Neural crest cell (in vitro differentiated cells): ENCODE results near the gene MEGF11. TPM values are rescaled to one million over a fixed set of nuclear protein-coding genes. Genes with fewer than 3 reads are reported as not detected.

Source experiments
- DNase-seq: peaks from one replicate; pipeline ENCODE4 v3.0.0; 2021; ENCODE audit warnings: low read depth, mixed read lengths, low spot score
- H3K27ac Mint-ChIP-seq: one replicate; pipeline ENCODE4 v1.8.0; 2021; ENCODE audit warnings: mild to moderate bottlenecking, mixed read lengths; ENCODE audit not compliant: unreplicated experiment
- H3K27me3 Mint-ChIP-seq: 2 replicates; pipeline ENCODE4 v1.8.0; 2021; ENCODE audit warnings: low read depth, mild to moderate bottlenecking, mixed read lengths
- H3K36me3 Mint-ChIP-seq: 2 replicates; pipeline ENCODE4 v1.8.0; 2021; ENCODE audit warnings: low read depth, mild to moderate bottlenecking, mixed read lengths
- H3K4me1 Mint-ChIP-seq: 2 replicates; pipeline ENCODE4 v1.8.0; 2021; ENCODE audit warnings: mixed read lengths
- H3K4me3 Mint-ChIP-seq: one replicate; pipeline ENCODE4 v1.8.0; 2021; ENCODE audit warnings: mild to moderate bottlenecking, mixed read lengths
- H3K9me3 Mint-ChIP-seq: 2 replicates; pipeline ENCODE4 v1.8.0; 2021; ENCODE audit warnings: mixed read lengths
- total RNA-seq: library from RNA; stranded (reverse); gene quantifications from 2 replicates; pipeline ENCODE4 v1.2.1, GENCODE V29; 2021
- TF ChIP-seq, protein P1 (sequence below): fragments of 200-600 bp; sonication (generic); conservative IDR thresholded peaks from 2 replicates; pipeline ENCODE4 v1.5.0; 2021; ENCODE audit warnings: antibody characterized with exemption, mild to moderate bottlenecking

MEGF11 gene
- total RNA-seq, 1 donor from 2014 or later: 0.49 TPM

DNA sequence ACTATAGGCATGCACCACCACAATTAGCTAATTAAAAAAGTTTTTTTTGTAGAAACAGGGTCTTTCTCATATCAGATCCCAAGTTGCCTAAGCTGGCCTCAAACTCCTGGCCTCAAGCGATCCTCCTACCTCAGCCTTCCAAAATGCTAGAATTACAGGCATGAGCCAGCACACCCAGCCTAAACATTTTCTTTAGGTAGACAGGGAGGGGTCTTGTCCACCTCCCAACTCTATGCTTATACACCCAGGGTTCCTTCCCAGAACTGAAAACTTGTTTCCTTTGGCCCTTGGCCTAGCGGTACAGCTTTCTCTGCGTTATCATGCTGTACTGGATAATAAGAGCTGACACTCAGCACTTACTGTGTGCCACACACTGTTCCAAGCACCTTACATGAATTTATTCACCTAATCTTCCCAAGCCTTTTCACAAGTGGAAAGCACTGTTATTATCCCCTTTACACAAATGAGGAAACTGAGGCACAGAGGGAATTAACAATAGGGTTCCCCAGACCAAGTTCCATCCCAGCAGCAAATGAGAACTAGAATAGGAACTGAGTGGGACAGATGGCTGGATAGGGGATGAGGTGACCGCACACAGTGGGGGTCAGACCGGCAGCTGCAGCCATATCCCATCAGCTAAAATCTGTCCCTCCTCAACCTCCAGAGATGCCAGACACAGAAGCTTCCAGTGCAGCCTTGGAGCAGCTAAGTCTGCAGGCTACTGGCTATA is 150.8 kb downstream of the MEGF11 start:
- H3K27ac Mint-ChIP-seq: no peak overlapping the region
- no peaks in the 10 kb centered on the region for H3K36me3 Mint-ChIP-seq
- H3K4me3 Mint-ChIP-seq: no peak overlapping the region
- H3K27me3 Mint-ChIP-seq: peaks cover 19% of the 10 kb centered on the region
- TF ChIP-seq, protein P1, sequence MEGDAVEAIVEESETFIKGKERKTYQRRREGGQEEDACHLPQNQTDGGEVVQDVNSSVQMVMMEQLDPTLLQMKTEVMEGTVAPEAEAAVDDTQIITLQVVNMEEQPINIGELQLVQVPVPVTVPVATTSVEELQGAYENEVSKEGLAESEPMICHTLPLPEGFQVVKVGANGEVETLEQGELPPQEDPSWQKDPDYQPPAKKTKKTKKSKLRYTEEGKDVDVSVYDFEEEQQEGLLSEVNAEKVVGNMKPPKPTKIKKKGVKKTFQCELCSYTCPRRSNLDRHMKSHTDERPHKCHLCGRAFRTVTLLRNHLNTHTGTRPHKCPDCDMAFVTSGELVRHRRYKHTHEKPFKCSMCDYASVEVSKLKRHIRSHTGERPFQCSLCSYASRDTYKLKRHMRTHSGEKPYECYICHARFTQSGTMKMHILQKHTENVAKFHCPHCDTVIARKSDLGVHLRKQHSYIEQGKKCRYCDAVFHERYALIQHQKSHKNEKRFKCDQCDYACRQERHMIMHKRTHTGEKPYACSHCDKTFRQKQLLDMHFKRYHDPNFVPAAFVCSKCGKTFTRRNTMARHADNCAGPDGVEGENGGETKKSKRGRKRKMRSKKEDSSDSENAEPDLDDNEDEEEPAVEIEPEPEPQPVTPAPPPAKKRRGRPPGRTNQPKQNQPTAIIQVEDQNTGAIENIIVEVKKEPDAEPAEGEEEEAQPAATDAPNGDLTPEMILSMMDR: no peak
- no peak for DNase-seq
- no peaks in the 10 kb centered on the region for H3K9me3 Mint-ChIP-seq
- H3K4me1 Mint-ChIP-seq: peaks cover 18% of the 10 kb centered on the region

DNA sequence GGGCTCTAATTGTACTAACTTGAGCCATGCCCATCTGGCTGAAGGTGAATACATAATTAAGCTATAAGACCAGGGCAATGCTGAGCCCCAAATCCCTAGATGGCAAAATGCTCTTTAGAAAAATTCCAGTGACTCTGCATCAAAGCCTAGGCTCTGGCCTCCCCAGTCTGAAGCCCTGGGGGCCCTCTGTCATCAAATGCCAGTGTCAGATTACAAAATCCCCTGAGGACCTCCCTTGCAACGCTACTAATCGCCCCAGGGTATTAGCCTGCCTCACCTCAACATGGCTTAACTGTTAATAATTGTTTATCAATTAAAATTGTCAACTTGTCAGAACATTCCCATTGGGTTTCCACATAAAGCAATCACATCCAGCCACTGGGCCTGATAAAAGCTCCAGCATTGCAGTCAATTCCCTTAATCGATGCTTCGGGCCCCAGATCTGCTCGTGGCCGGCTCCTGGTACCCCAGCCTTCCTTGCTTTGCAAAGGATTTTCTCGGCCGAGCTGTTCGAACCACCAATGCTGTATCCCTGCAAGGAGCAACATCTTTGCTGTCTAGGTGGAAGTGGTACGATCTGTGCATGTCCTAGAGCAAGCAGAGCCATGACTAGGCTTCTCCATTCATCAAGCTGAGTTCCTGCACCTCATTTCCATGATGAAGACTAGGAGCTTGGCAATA is 151.7 kb downstream of the MEGF11 start:
- Mint-ChIP-seq H3K27me3 (peaks cover 17% of the 10 kb centered on the region), H3K4me1 (peaks cover 18% of the 10 kb centered on the region), H3K9me3 (no peaks in the 10 kb centered on the region), H3K27ac (no peak overlapping the region), H3K4me3 (no peak overlapping the region), H3K36me3 (no peaks in the 10 kb centered on the region)
- DNase-seq: no peak
- TF ChIP-seq, protein P1: no peak

DNA sequence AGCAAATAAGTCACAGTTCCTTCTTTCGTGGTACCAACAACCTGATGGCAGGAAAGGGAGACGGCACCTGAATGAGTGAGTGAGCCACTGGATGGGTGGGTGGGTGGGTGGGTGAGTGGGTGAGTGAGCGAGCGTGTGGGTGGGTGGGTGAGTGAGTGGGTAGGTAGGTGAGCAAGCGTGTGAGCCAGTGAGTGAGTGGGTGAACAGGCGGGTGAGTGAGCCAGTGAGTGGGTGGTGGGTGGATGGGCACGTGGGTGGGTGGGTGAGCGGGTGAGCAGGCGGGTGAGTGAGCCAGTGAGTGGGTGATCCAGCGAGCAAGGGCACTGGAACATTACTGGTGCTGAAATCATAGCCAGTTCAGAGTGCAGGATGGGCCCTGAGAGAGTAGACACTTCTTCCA is 152.8 kb downstream of the MEGF11 start:
- Mint-ChIP-seq H3K4me1 (peaks cover 22% of the 10 kb centered on the region), H3K27ac (peak overlapping the region; percentile 84), H3K27me3 (peaks cover 11% of the 10 kb centered on the region), H3K9me3 (no peaks in the 10 kb centered on the region), H3K4me3 (no peak overlapping the region), H3K36me3 (no peaks in the 10 kb centered on the region)
- TF ChIP-seq, protein P1: no peak
- DNase-seq: no peak

DNA sequence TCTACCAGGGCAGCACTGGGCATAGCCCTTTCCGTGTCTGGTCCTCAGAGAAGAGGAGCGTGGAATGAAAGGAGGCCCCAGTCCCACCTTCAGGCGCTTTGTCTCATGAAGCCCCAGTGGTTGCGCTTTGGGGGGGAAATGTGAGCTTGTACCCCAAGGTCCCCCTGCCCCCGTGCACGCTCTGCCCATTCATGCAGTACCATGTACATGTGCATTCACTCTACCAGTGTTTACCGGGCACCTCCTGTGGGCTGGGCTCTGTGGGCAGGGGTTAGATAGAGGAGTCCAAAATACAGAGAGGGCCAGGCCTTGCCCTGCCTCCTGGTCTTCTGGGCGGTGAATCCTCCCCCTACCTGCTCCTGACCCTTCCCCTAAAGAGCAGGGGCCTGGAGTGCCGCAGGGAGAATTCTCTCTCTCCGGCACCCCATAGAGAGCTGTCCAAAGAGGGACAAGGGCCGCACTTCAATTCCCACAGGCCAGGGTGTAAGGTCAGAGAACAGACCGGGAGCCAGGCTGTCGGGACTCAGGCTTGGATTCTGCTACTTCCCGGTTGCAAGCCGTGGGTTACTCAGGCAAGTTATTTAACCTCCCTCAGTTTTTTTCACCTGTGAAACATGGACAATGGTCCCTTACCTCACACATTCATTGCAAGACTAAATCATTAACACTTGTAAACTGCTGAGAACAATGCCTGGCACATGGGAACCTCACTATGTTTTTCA is 153.4 kb downstream of the MEGF11 start:
- peaks cover 9% of the 10 kb centered on the region for H3K27me3 Mint-ChIP-seq
- H3K36me3 Mint-ChIP-seq: no peaks in the 10 kb centered on the region
- H3K9me3 Mint-ChIP-seq: no peaks in the 10 kb centered on the region
- DNase-seq: no peak
- H3K4me3 Mint-ChIP-seq: no peak overlapping the region
- H3K4me1 Mint-ChIP-seq: peaks cover 23% of the 10 kb centered on the region
- no peak overlapping the region for H3K27ac Mint-ChIP-seq
- TF ChIP-seq, protein P1: no peak

DNA sequence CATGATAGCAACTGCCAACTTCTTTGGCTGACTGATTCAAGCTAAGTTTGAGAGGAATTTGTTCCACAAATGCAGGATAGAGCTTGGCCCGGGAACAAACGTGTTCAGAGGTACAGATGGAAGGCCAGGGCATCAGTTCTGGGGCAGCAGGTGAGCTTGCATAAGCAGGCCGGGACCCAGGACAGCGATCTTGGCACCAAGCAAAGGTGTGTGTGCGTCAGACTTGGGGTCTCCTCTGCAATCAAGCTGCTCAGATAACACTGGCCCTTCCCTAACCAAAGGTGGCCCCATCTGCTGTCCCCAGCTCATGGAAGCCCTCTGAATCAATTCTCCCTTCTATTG is 155.6 kb downstream of the MEGF11 start:
- DNase-seq: no peak
- H3K27me3 Mint-ChIP-seq: peaks cover 5% of the 10 kb centered on the region
- TF ChIP-seq, protein P1: no peak
- H3K9me3 Mint-ChIP-seq: no peaks in the 10 kb centered on the region
- no peak overlapping the region for H3K4me3 Mint-ChIP-seq
- no peak overlapping the region for H3K27ac Mint-ChIP-seq
- H3K4me1 Mint-ChIP-seq: peaks cover 22% of the 10 kb centered on the region
- no peaks in the 10 kb centered on the region for H3K36me3 Mint-ChIP-seq
